ENCODE measurements around the gene ZNF385D.

ZNF385D gene

DNA sequence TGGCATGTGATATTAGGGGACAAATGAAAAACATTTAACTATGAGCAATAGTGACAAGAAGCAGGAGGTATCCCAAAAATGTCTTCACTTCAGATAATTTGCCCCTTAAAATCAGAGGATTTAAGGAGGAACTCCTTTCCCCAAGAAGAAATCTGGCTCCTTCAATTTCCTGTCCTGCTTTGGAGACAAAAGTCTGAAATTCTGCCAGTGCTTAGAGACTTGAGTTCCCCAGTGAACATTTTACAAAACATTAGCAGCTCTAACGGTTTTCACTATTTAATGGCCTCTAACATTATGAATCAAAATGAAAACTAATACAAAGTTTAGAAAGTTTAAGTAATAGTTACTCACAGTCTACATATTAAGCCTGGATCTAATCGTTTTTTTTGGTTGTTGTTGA, 40.3 kb upstream of the ZNF385D start:
- TF ChIP-seq, protein P1, sequence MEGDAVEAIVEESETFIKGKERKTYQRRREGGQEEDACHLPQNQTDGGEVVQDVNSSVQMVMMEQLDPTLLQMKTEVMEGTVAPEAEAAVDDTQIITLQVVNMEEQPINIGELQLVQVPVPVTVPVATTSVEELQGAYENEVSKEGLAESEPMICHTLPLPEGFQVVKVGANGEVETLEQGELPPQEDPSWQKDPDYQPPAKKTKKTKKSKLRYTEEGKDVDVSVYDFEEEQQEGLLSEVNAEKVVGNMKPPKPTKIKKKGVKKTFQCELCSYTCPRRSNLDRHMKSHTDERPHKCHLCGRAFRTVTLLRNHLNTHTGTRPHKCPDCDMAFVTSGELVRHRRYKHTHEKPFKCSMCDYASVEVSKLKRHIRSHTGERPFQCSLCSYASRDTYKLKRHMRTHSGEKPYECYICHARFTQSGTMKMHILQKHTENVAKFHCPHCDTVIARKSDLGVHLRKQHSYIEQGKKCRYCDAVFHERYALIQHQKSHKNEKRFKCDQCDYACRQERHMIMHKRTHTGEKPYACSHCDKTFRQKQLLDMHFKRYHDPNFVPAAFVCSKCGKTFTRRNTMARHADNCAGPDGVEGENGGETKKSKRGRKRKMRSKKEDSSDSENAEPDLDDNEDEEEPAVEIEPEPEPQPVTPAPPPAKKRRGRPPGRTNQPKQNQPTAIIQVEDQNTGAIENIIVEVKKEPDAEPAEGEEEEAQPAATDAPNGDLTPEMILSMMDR (conservative IDR thresholded peaks at IDR 0.05; ENCODE audit: low read length), result no peak
- no peak overlapping the region for H3K4me3 ChIP-seq (ENCODE audit: low read length)
- no peak for DNase-seq (ENCODE audit: low read depth)

DNA sequence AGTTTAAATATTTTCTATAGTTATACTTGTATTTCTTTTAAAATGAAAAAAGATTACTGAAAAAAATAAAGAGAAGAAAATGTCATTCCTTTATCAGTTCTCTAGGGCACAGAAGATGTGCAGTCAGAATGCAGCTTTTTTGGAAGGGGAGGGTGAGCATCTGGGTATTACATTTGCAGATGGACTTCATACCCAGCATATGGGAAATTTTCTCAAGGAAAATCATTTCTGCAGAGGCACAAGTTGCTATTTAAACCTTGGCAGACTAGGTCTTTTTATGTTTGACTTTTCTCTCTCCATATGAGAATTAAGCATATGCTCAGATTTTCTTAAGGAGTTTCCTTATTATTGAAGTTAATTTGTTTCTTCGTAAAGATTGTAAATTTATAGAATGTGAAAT, 39.5 kb upstream of the ZNF385D start:
- TF ChIP-seq, protein P1 (conservative IDR thresholded peaks at IDR 0.05; ENCODE audit: low read length), result no peak
- no peak overlapping the region for H3K4me3 ChIP-seq (ENCODE audit: low read length)
- no peak for DNase-seq (ENCODE audit: low read depth)

DNA sequence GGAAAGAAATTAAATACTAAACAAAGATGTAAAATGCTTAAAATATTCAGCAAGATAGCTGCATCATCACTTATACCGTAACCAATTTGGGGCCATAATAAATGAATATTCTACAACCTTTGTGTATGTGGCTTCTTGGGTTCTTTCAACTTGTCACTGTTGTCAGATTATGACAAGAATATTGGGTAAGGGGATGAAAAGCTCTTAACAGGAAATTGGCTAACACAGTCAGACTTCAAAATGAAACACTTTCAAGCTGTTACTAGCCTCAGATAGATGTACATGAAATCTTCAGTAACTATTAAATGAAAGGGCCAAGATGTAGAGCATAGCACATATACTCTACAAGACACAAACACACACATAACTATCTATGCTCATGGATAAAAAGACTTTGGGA, 38.7 kb upstream of the ZNF385D start:
- TF ChIP-seq, protein P1 (conservative IDR thresholded peaks at IDR 0.05; ENCODE audit: low read length), result no peak
- DNase-seq (ENCODE audit: low read depth), result no peak
- no peak overlapping the region for H3K4me3 ChIP-seq (ENCODE audit: low read length)

DNA sequence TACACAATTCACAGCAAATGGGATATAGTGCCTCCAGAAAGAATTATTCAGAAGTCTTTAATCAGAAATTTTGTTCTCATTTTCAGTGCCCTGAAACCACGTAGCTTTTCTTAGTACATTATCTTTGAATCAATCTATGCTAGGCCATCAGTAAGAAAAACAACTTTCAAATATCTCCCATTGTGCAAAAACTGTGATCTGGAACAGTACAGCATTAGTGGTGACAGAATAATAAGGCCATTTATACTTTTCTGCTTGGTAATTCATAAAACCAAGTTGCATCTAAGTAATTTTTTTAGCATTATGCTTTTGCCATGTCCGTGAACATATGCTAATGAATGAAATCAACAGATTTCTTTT, 35.4 kb upstream of the ZNF385D start:
- TF ChIP-seq, protein P1 (conservative IDR thresholded peaks at IDR 0.05; ENCODE audit: low read length), result no peak
- no peak for DNase-seq (ENCODE audit: low read depth)
- no peak overlapping the region for H3K4me3 ChIP-seq (ENCODE audit: low read length)

- TF ChIP-seq, protein P1 (conservative IDR thresholded peaks at IDR 0.05; ENCODE audit: low read length), result no peak
- H3K4me3 ChIP-seq (ENCODE audit: low read length), result no peak overlapping the region
- DNase-seq (ENCODE audit: low read depth), result no peak
These were observed 34.9 kb upstream of the ZNF385D start for GRCh38 chr3:21785765-21786437.

DNA sequence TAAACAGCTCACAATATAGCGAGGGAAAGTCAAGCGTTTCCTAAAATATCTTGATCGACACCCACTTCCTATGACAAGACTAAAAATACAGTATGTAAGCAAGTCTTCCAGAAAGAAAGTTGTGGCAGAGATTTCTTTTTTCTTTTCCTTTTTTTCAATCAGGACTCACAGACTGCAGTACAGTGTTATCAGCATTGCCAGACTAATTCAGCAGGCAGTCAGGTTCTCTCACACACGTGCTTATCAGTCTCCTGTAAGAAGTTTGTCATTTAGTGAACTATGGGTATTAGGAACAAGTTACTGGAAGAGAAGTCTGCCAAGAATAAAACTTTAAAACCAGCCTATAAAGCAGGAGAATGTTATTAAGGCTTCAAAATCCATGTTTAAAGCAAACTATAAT, 32.8 kb upstream of the ZNF385D start:
- H3K4me3 ChIP-seq (ENCODE audit: low read length), result no peak overlapping the region
- no peak for DNase-seq (ENCODE audit: low read depth)
- TF ChIP-seq, protein P1 (conservative IDR thresholded peaks at IDR 0.05; ENCODE audit: low read length), result no peak

DNA sequence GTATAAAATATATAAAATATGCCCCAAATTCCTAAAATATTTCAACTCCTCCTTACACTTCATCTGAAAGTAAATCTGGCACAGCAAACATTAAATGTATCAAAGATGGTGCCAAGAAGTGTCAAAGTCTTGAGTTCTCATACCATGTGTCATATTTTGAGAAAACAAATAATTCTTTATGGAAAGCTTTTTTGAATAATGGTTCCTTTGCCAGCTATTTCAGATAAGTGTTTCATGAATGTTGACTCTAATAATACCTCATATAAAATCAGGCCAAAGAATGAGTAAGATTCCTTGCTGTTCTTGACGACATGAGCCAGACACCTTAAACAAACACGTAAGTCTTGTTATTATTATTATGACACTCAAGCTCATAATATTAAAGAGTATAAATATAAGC, 30.3 kb upstream of the ZNF385D start:
- H3K4me3 ChIP-seq (ENCODE audit: low read length), result no peak overlapping the region
- DNase-seq (ENCODE audit: low read depth), result no peak
- TF ChIP-seq, protein P1 (conservative IDR thresholded peaks at IDR 0.05; ENCODE audit: low read length), result no peak

Data from AG10803 (cell line).